HepG2 (cell line): ENCODE measurements around the gene IL1RAPL2. TPM values are rescaled to one million over a fixed set of nuclear protein-coding genes. Genes with fewer than 3 reads are reported as not detected.

Source experiments
- ATAC-seq: fragments of 200-7000 bp; cut with Tn5 transposase; 3 replicates; pipeline ENCODE4 v1.9.1; 2020; ENCODE audit warnings: mild to moderate bottlenecking, moderate library complexity
- BruUV-seq: library from RNA; stranded (reverse); fragments of 400-500 nt; replicated peaks from 2 replicates; lab custom pipeline; 2021; lab: Mats Ljungman, UMichigan
- CTCF ChIA-PET: fragments of 300-600 bp; formaldehyde crosslinking; extraction: SDS; loops from one replicate; lab custom pipeline; 2021; ENCODE audit warnings: low total read pairs, inconsistent platforms, low intra/inter-chr PET ratio; lab: Yijun Ruan, JAX
- POLR2A ChIA-PET: fragments of 350-600 bp; sonication (Branson Sonifier 250); formaldehyde crosslinking; loops from one replicate; lab custom pipeline; 2020; ENCODE audit warnings: antibody characterized with exemption, inconsistent platforms; lab: Yijun Ruan, JAX
- DNase-seq: peaks from one replicate; pipeline ENCODE4 v3.0.0-alpha.2; 2015; ENCODE audit warnings: low spot score
- FAIRE-seq: peaks from 3 replicates; lab custom pipeline; 2011; peaks lifted over from hg19 to GRCh38; lab: Jason Lieb, UNC
- H2AFZ ChIP-seq: one replicate; pipeline ENCODE4 v1.6.1; 2011; ENCODE audit warnings: low read length, inconsistent platforms
- H3K27ac ChIP-seq: fragments of 300-600 bp; 3 replicates; pipeline ENCODE4 v1.8.0; 2011; ENCODE audit warnings: mixed run types, mild to moderate bottlenecking, mixed read lengths, low read length, inconsistent platforms; ENCODE audit not compliant: insufficient read depth; ENCODE audit errors: extremely low read length
- H3K27me3 ChIP-seq, 2 experiments: fragments of 200-600 bp in 1 of 2; 2 replicates in 1 of 2; 3 replicates in 1 of 2; pipeline versions ENCODE4 v1.6.0 to v1.8.0; 2011; ENCODE audit warnings: low read length in 2 of 2, mild to moderate bottlenecking in 2 of 2, moderate library complexity in 2 of 2, inconsistent platforms in 1 of 2; ENCODE audit not compliant: insufficient read depth in 2 of 2, control insufficient read depth in 1 of 2
- H3K36me3 ChIP-seq, 2 experiments: fragments of 200-600 bp in 1 of 2; replicated peaks in 1 of 2; 2 replicates in 1 of 2; 3 replicates in 1 of 2; pipeline versions ENCODE4 v1.5.1 to v1.8.0; 2011; ENCODE audit warnings: low read length in 2 of 2, inconsistent platforms in 1 of 2; ENCODE audit not compliant: insufficient read depth in 2 of 2, control insufficient read depth in 1 of 2
- H3K4me1 ChIP-seq: 2 replicates; pipeline ENCODE4 v1.5.1; 2012; ENCODE audit warnings: low read length, inconsistent platforms; ENCODE audit not compliant: insufficient read depth
- H3K4me2 ChIP-seq: 2 replicates; pipeline ENCODE4 v1.6.0; 2011; ENCODE audit warnings: low read depth, low read length, inconsistent platforms
- H3K4me3 ChIP-seq, 3 experiments: fragments of 200-600 bp in 1 of 3; sonication (generic), shearing (Covaris generic) in 1 of 3; replicated peaks in 1 of 3; 2 replicates each; pipeline ENCODE4 v1.5.1; 2011 to 2016; ENCODE audit warnings: low read length in 3 of 3, inconsistent platforms in 2 of 3, low read depth in 2 of 3, mild to moderate bottlenecking in 2 of 3, control low read depth in 1 of 3, mixed read lengths in 1 of 3; ENCODE audit not compliant: insufficient read depth in 1 of 3
- H3K79me2 ChIP-seq: one replicate; pipeline ENCODE4 v1.6.1; 2011; ENCODE audit warnings: low read length, inconsistent platforms; ENCODE audit not compliant: insufficient read depth
- H3K9ac ChIP-seq: 2 replicates; pipeline ENCODE4 v1.6.0; 2011; ENCODE audit warnings: mild to moderate bottlenecking, low read depth, low read length, inconsistent platforms; ENCODE audit not compliant: insufficient read depth
- H3K9me3 ChIP-seq: 2 replicates; pipeline ENCODE4 v1.5.1; 2012; ENCODE audit warnings: mild to moderate bottlenecking, low read length
- H4K20me1 ChIP-seq: 2 replicates; pipeline ENCODE4 v1.6.0; 2011; ENCODE audit warnings: inconsistent platforms, mild to moderate bottlenecking, low read length, moderate library complexity; ENCODE audit not compliant: insufficient read depth
- ATF7-NPFF ChIP-seq: sonication (generic); formaldehyde crosslinking; IDR thresholded peaks from 2 replicates; pipeline ENCODE4 v1.8.1; 2023; ENCODE audit warnings: mild to moderate bottlenecking, low read depth, missing genetic modification reagents, moderate library complexity
- DDIT3 ChIP-seq: sonication (generic); formaldehyde crosslinking; IDR thresholded peaks from 2 replicates; pipeline ENCODE4 v1.4.0; 2020; ENCODE audit warnings: mild to moderate bottlenecking, missing genetic modification reagents
- HDAC2 ChIP-seq: sonication (generic); formaldehyde crosslinking; IDR thresholded peaks from 2 replicates; pipeline ENCODE4 v1.4.0; 2020; ENCODE audit warnings: missing genetic modification reagents
- HNRNPUL1 ChIP-seq: fragments of 200-400 bp; formaldehyde crosslinking; IDR thresholded peaks from 2 replicates; pipeline ENCODE4 v1.6.1; 2017; ENCODE audit warnings: low read depth, mild to moderate bottlenecking, low read length, moderate library complexity
- KDM4B ChIP-seq: sonication (generic); formaldehyde crosslinking; IDR thresholded peaks from 2 replicates; pipeline ENCODE4 v1.4.0; 2020; ENCODE audit warnings: missing genetic modification reagents
- SRSF4 ChIP-seq: fragments of 200-400 bp; formaldehyde crosslinking; IDR thresholded peaks from one replicate; pipeline ENCODE4 v1.6.1; 2018; ENCODE audit warnings: mild to moderate bottlenecking, low read depth, low read length, moderate library complexity; ENCODE audit not compliant: poor library complexity, severe bottlenecking
- ZNF432 ChIP-seq: sonication (generic); formaldehyde crosslinking; IDR thresholded peaks from 2 replicates; pipeline ENCODE4 v1.5.0; 2020; ENCODE audit warnings: missing genetic modification reagents, mild to moderate bottlenecking, borderline replicate concordance
- ZNF629 ChIP-seq: sonication (generic); formaldehyde crosslinking; conservative IDR thresholded peaks from 2 replicates; pipeline ENCODE4 v1.5.0; 2020; ENCODE audit warnings: missing genetic modification reagents
- ZNF746 ChIP-seq: sonication (generic); formaldehyde crosslinking; IDR thresholded peaks from 2 replicates; pipeline ENCODE4 v1.8.0; 2022; ENCODE audit warnings: mild to moderate bottlenecking, missing genetic modification reagents
- ZNF883 ChIP-seq: sonication (generic); formaldehyde crosslinking; IDR thresholded peaks from 2 replicates; pipeline ENCODE4 v1.5.1; 2020; ENCODE audit warnings: mild to moderate bottlenecking, missing genetic modification reagents; ENCODE audit errors: not compliant biosample characterization
- in situ Hi-C: cut with HindIII; loops from 2 replicates; pipeline ENCODE4 v1.10.0; 2017; ENCODE audit warnings: low pct_unique_long_range_greater_than_20kb; ENCODE audit not compliant: extremely low pct_ligation_motif_present
- intact Hi-C: fragments of 100-400 bp; cut with micrococcal nuclease; formaldehyde crosslinking; loops from one replicate; pipeline ENCODE4 v1.10.0; 2022; ENCODE audit not compliant: unreplicated experiment
- polyA plus RNA-seq, 8 experiments: library from polyadenylated mRNA; depleted of rRNA in 3 of 8; stranded (reverse) in 7 of 8; unstranded in 1 of 8; fragments of >200 nt; fragmentation: Illumina TruSeq in 4 of 8; extraction: Trizol in 4 of 8; gene quantifications; 2 replicates each; pipeline versions ENCODE4 v1.2.1 to v1.2.3, GENCODE V29; 2011 to 2016; ENCODE audit warnings: low read depth in 4 of 8, missing spikeins in 1 of 8, mixed read lengths in 1 of 8; ENCODE audit not compliant: insufficient read depth in 1 of 8
- total RNA-seq, 5 experiments: library from RNA; depleted of rRNA; stranded (reverse); fragments of >200 nt; fragmentation: Illumina TruSeq; extraction: Trizol; gene quantifications; 2 replicates each; pipeline ENCODE4 v1.2.3, GENCODE V29; 2016; ENCODE audit warnings: low read depth in 1 of 5
- TF ChIP-seq, protein P1 (sequence below): sonication (generic); formaldehyde crosslinking; IDR thresholded peaks from 2 replicates; pipeline ENCODE4 v1.9.0; 2021; ENCODE audit warnings: mild to moderate bottlenecking, missing genetic modification reagents
- TF ChIP-seq, protein P2 (sequence below): sonication (generic); formaldehyde crosslinking; IDR thresholded peaks from 2 replicates; pipeline ENCODE4 v1.4.0; 2020; ENCODE audit warnings: low read depth, missing genetic modification reagents

Gene IL1RAPL2
- total and polyA plus RNA-seq, 2 of the 13 experiments (the other 11 are each of a cell fraction or from before 2014, with no cell fraction given) = not detected

DNA sequence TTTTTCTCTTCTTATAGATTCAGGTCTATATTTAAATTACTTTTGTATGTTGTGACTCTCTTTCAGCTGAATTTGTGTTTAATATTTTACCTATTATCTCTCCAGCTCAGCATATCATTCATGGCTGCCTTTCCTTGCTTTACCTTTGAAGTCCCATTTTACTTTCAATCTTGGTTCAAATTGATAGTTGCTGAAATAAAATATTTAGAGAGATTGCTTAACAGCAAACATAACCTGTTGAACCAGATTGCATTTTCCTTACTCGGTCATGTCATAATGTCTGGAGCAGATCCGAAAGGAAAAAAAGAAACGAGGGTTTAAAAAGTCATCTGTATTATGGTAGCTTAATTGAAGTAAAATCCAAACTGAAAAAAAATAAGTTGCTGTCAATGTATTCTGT lies 94.1 kb downstream of the IL1RAPL2 start (continued):
- TF ChIP-seq, protein P1, sequence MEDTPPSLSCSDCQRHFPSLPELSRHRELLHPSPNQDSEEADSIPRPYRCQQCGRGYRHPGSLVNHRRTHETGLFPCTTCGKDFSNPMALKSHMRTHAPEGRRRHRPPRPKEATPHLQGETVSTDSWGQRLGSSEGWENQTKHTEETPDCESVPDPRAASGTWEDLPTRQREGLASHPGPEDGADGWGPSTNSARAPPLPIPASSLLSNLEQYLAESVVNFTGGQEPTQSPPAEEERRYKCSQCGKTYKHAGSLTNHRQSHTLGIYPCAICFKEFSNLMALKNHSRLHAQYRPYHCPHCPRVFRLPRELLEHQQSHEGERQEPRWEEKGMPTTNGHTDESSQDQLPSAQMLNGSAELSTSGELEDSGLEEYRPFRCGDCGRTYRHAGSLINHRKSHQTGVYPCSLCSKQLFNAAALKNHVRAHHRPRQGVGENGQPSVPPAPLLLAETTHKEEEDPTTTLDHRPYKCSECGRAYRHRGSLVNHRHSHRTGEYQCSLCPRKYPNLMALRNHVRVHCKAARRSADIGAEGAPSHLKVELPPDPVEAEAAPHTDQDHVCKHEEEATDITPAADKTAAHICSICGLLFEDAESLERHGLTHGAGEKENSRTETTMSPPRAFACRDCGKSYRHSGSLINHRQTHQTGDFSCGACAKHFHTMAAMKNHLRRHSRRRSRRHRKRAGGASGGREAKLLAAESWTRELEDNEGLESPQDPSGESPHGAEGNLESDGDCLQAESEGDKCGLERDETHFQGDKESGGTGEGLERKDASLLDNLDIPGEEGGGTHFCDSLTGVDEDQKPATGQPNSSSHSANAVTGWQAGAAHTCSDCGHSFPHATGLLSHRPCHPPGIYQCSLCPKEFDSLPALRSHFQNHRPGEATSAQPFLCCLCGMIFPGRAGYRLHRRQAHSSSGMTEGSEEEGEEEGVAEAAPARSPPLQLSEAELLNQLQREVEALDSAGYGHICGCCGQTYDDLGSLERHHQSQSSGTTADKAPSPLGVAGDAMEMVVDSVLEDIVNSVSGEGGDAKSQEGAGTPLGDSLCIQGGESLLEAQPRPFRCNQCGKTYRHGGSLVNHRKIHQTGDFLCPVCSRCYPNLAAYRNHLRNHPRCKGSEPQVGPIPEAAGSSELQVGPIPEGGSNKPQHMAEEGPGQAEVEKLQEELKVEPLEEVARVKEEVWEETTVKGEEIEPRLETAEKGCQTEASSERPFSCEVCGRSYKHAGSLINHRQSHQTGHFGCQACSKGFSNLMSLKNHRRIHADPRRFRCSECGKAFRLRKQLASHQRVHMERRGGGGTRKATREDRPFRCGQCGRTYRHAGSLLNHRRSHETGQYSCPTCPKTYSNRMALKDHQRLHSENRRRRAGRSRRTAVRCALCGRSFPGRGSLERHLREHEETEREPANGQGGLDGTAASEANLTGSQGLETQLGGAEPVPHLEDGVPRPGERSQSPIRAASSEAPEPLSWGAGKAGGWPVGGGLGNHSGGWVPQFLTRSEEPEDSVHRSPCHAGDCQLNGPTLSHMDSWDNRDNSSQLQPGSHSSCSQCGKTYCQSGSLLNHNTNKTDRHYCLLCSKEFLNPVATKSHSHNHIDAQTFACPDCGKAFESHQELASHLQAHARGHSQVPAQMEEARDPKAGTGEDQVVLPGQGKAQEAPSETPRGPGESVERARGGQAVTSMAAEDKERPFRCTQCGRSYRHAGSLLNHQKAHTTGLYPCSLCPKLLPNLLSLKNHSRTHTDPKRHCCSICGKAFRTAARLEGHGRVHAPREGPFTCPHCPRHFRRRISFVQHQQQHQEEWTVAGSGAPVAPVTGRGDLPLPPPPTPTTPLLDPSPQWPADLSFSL (CRISPR knock-in tag) = no peak
- TF ChIP-seq SRSF4 = no peak
- TF ChIP-seq ZNF629 (CRISPR knock-in tag) = no peak
- TF ChIP-seq ZNF883 (CRISPR knock-in tag) = no peak
- TF ChIP-seq DDIT3 = no peak
- TF ChIP-seq, all 625 proteins: peak for 0

DNA sequence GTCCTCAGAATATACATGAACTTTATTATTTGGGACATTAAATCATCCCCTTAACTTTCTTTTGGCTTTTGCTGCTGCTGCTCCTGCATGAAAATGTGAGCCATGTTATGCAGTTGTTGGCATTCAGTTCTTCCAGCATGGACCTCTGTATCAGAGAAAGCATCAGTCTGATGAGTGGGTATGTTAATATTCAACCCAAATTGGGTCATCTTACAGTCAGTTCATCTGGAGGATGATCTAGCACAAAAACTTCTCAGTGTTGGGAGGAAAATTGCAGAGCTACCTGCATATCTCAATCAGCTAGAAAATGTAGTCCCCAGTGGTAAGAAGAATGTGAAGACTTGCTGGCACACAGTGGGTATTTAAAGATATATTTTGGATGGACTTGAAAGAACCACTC lies 96.7 kb downstream of the IL1RAPL2 start:
- Histone ChIP-seq H2AFZ (no peak overlapping the region), H3K4me1 (no peaks in the 10 kb centered on the region), H4K20me1 (no peaks in the 10 kb centered on the region), H3K27ac (no peak overlapping the region), H3K4me3 (no peak overlapping the region), H3K9ac (no peak overlapping the region), H3K9me3 (no peaks in the 10 kb centered on the region), H3K79me2 (no peaks in the 10 kb centered on the region), H3K4me2 (no peak overlapping the region), H3K36me3 (no peaks in the 10 kb centered on the region), H3K27me3 (no peaks in the 10 kb centered on the region)
- TF ChIP-seq ATF7-NPFF (CRISPR knock-in tag) (no peak), HDAC2 (CRISPR knock-in tag) (no peak), ZNF432 (CRISPR knock-in tag) (no peak), KDM4B (CRISPR knock-in tag) (no peak), ZNF746 (no peak), HNRNPUL1 (no peak)
- TF ChIP-seq, protein P2, sequence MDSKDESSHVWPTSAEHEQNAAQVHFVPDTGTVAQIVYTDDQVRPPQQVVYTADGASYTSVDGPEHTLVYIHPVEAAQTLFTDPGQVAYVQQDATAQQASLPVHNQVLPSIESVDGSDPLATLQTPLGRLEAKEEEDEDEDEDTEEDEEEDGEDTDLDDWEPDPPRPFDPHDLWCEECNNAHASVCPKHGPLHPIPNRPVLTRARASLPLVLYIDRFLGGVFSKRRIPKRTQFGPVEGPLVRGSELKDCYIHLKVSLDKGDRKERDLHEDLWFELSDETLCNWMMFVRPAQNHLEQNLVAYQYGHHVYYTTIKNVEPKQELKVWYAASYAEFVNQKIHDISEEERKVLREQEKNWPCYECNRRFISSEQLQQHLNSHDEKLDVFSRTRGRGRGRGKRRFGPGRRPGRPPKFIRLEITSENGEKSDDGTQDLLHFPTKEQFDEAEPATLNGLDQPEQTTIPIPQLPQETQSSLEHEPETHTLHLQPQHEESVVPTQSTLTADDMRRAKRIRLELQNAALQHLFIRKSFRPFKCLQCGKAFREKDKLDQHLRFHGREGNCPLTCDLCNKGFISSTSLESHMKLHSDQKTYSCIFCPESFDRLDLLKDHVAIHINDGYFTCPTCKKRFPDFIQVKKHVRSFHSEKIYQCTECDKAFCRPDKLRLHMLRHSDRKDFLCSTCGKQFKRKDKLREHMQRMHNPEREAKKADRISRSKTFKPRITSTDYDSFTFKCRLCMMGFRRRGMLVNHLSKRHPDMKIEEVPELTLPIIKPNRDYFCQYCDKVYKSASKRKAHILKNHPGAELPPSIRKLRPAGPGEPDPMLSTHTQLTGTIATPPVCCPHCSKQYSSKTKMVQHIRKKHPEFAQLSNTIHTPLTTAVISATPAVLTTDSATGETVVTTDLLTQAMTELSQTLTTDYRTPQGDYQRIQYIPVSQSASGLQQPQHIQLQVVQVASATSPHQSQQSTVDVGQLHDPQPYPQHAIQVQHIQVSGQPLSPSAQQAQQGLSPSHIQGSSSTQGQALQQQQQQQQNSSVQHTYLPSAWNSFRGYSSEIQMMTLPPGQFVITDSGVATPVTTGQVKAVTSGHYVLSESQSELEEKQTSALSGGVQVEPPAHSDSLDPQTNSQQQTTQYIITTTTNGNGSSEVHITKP (CRISPR knock-in tag) = no peak
- ChIA-PET POLR2A (no interaction called here), CTCF (no interaction called here)
- no peak for FAIRE-seq
- intact Hi-C loops (no loop called here), in situ Hi-C loops (no loop called here)
- no peak for ATAC-seq
- DNase-seq = no peak
- BruUV-seq = no TSS peak
